Pulmonary artery endothelial cell (primary cell): ENCODE measurements around the gene MAGI2. TPM values are rescaled to one million over a fixed set of nuclear protein-coding genes. Genes with fewer than 3 reads are reported as not detected.
"Not testable (repeated sequence)": the region's sequence is repeated elsewhere in the genome, so short reads cannot be mapped to it uniquely, and the experiment has no call there.

ENCODE experiments used
- DNase-seq: peaks from one replicate; pipeline ENCODE4 v3.0.0-alpha.2; 2011; ENCODE audit warnings: low read depth, low spot score
- total RNA-seq: library from RNA; depleted of rRNA; stranded (reverse); fragments of >200 nt; gene quantifications from 2 replicates; pipeline ENCODE4 v1.2.3, GENCODE V29; 2014

MAGI2 gene
- total RNA-seq, 1 donor from 2014 or later = 1.3 TPM

DNA sequence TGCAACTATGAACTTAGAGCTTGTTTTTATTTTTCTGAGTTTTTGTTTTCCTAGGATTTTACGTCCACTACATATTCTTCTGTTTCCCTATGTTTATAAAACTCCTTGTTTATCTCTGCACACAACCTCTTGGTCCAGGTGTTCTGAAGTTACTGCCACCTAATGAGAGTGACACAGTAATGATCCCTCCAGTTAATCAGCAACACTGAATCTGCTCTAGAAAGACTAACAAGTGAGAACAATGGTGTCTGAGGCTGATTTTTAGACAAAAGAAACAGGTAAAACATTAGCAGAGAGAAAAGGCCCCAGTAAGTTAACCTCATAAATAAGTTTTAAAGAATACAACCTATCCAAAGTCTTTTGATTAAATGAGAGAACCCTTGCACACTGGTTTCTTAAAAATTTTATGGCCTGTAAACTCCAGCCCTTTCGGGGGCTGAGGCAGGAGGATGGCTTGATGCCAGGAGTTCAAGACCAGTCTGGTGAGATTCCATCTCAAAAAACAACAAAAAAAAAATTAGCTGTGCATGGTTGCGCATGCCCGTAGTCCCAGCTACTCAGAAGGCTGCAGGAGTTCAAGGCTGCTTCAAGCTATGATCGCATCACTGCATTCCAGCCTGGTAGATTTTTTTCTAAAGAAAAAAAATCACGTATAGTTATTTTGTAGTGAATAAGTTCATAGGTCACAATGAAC, 397.6 kb downstream of the MAGI2 start:
- no peak for DNase-seq

GRCh38 chr7:79051915-79052314, 401.6 kb downstream of the MAGI2 start:
- DNase-seq = no peak

DNA sequence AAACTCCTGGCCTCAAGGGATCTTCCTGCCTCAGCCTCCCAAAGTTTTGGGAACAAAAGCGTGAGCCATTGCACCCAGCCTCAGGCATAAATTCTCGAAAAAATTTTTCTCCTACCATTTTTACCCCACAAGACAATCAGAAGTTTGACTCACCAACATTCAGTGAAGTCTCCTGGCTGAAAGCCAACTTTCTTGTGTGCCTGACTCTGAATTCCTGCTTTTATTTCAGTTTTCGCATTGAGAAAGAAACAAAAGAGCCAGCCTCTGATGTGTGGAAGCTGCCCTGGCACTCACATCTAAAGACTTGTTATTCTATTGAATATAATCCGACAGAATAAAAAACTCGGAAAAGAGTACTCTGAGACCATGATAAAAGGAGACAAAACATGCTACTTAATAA, 402.9 kb downstream of the MAGI2 start:
- DNase-seq = no peak

DNA sequence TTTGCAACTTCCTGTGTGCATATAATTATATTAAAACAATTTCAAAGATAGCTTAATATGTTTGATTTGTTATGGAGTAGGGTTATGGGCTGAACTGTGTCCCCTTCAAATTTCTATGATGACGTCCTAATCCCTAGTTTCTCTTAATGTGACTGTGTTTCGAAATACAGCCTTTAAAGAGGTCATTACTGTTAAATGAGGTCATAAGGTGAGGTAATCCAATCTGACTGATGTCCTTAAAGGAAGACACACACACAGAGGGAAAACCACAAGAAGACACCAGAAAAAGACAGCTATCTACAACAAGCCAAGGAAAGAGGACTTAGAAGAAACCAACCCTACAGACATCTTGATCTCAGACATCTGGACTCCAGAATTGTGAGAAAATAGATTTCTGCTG, 407.4 kb downstream of the MAGI2 start:
- DNase-seq = no peak

DNA sequence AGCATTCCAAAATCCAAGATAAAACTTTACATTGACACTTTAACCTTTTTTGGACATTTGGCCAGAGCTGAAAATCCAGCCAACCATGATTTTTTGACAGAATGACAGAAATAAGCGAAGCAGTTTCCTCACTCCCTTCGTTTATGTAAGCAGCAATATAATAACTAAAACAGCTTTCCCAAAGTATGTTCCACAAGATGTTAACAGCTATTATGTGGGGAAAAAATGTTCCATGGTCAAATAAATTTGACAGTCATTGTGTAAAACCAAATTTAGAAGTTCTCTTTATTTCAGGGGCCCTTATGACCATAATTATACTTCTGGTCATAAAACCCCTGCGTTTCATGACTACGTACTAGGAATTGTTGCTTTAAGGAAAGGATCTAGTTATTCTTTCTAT, 416.5 kb downstream of the MAGI2 start:
- DNase-seq = no peak

GRCh38 chr7:79036356-79036755, 417.1 kb downstream of the MAGI2 start:
- no peak for DNase-seq

GRCh38 chr7:79035858-79036257, 417.6 kb downstream of the MAGI2 start:
- DNase-seq = no peak

DNA sequence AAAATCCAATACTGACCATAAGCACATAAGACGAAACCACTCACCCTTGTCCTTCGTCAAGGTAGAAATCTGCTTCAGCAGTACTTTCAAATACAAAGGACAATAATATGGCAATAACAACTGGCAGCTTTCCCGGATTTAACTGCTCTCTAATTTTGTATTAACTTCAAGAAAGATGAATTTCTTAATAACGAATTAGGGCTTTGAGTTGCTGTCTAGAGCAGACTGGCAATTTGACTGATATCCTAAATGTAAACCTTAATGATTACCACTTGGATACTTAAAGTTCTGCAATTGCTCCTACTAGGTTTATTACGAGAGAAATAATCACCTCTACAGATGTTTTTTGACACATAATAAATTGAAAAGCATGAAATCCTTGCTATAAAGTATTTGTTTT, 418.7 kb downstream of the MAGI2 start:
- DNase-seq = no peak

DNA sequence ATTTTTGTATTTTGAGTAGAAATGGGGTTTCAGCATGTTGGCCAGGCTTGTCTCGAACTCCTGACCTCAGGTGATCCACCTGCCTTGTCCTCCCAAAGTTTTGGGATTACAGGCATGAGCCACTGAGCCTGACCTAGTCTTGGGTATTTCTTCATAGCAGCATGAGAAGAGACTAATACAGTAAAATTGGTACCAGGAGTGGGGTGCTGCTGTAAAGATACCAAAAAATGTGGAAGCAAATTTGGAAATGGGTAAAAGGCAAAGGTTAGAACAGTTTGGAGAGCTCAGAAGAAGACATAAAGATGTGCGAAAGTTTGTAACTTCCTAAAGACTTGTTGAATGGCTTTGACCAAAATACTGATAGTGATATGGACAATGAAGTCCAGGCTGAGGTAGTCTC, 433.8 kb downstream of the MAGI2 start:
- not testable (repeated sequence) for DNase-seq

DNA sequence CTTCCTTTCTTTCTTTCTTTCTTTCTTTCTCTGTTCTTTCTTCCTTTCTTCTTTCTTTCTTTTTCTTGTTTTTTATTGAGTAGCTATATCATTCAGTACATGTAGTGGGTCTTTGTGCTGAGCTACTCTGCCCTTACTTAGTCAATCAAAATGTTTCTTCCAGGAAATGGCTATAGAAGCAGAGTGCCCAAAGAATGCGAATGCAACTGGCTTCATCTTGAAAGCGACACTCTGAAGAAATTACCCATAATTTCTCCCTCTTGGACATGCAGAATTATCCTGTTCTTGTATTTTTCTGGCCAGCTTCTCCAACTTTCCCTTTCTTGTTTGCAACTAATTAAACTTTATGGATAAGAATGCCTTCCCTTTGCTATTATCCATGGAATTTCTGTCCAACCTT, 441.5 kb downstream of the MAGI2 start:
- no peak for DNase-seq

DNA sequence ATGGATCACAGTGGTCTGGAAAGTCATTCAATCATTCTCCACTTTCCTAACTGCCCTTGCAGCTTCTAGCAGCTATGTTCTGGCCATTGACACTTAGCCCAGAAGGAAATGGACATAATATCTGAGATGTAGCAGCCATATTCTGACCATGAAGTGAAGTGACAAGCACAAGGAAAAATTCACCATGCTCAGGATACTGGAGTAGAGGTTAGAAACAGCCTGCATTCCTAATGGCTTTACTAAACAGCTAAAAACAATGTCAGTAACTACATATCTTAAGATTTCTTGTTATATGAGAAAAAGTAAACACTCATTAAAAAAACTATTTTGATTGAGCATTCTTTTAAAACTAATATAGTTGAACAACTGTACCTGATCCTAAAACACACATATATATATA, 443.8 kb downstream of the MAGI2 start:
- DNase-seq = no peak

DNA sequence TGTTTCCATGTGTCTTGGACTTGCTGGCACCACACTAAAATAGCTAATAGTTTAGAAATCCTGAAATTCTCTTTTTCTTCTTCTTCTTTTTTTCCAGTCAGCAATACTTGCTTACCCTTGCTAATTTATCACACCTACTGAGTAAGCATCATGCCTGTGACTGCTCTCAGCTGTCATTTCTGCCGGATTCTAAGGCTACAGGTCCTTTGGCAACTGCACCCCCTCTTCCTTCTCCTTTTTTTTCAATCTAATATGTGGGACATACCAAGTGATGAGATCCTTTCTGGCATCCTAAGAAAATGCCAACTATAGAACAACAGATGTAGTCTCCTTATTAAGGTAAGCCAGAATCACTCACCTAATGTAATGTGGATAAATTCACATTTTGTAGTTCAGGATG, 444.7 kb downstream of the MAGI2 start:
- no peak for DNase-seq

DNA sequence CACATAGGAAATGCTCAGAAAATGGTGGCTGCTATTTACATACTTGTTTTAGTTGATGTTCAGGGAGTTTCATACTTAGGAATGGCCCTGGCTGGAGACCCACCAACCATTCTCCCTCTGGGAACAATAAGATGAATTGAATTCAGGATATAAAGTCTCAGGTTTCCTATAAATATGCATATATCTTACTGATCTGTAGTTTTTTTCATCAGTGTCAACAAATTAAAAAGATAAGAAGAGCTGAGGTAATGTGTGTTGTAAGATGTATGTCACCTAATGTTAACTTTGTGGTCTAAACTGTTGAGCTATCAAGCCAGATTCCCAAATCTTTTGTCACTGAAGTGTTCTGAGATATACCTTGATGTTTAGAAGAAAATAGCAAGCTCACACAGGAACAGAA, 457.5 kb downstream of the MAGI2 start:
- DNase-seq = no peak

GRCh38 chr7:78993341-78993740, 460.1 kb downstream of the MAGI2 start:
- no peak for DNase-seq

DNA sequence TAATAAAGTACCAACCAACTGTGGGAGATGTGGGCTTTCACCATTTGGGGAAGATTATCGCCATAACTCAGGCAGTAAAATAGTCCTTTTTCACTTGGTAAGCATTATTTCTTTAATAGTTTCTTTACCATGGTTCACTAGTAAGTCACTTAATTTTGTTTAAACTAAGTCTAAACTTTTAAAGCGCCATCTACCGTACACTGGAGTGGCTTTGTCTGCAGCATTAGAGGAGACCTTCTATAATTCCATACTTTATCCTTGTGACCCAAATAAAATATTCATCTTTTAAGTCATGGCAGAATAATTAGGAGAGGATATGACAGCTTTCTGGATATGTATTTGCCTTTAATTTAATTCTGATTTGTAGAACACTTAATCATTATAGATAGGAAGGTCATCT, 468.0 kb downstream of the MAGI2 start:
- no peak for DNase-seq

DNA sequence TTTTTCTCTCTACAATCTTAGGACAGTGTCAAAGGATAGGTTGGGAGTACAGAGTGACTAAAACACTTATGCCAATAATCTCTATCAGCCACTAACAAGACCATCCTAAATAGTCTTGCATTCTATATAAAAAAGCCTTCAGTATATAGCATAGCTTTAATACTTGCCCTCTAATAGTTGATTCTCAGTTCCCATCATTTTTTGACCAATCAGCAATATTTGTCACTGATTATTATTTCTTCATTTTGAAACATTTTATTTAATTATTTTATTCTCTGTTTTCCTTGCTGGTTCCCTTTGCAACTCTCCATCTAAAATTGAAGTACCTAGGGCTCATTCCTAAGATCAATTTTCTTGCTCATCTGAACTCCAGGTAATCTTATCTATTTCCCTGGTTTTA, 470.0 kb downstream of the MAGI2 start:
- no peak for DNase-seq

DNA sequence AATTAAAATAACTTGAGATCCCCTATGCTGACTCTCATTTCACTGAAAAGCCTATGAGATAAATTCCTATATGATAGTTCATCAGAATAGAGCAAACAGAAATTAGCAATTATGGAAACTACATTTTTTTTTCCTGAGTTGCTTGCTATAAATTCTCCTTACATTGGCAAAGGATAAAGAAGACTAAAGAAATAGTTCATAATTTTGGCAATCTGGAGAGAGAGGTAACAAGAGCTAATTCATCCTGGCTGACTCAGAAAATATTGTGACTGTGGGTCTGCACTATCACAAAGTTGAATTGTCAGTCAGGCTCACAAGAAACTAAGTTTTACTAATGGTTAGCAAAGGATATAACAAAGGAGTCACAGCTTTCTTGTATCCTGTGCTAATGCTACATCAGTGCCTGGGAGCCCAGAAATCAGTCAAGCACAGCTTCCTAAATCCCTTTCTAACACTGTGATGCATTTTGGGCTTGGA, 483.0 kb downstream of the MAGI2 start:
- no peak for DNase-seq

- no peak for DNase-seq
Measured at GRCh38 chr7:78968951-78969350, 484.5 kb downstream of the MAGI2 start.

GRCh38 chr7:78967561-78967960, 485.9 kb downstream of the MAGI2 start:
- not testable (repeated sequence) for DNase-seq

GRCh38 chr7:78967046-78967445, 486.4 kb downstream of the MAGI2 start:
- no peak for DNase-seq

GRCh38 chr7:78959477-78959876, 494.0 kb downstream of the MAGI2 start:
- no peak for DNase-seq

- no peak for DNase-seq
Measured at GRCh38 chr7:78955329-78955728, 498.1 kb downstream of the MAGI2 start.

DNA sequence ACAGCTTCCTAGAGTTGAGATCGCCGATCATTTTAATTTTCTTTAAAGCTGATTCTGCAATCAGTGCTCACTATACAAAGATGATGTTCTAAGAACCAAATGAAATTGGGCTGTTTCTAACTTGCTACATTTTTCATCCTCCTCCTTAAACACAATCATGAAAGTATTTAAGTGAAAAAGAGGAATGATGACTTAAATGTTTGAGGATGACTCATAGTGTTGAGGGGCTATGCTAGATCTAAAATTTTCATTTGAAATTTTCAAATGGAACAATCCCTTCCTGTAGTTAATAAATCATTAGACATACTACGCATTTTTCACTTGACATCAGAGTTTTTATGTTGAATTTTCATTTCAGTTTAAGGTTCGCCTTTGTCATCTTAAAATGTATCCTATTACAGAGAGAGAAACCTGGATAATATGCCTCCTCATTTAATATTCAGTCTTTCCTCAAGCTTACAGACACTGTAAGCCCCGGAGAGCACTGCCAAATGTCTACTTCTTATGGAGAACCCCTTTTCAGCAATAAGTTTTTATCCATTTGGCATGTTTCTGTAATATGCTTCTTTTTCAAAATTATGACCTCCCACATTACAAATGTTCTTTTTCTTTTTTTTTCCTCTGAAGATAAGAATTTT, 499.6 kb downstream of the MAGI2 start:
- no peak for DNase-seq
